IPS DF 19.7 (cell line): ENCODE measurements around the gene KIF5C.
A peak's percentile ranks its signal among the peaks of the same experiment; 100 is the strongest.

ENCODE experiments used
- DNase-seq: peaks from one replicate; pipeline ENCODE4 v3.0.0-alpha.2; 2013; ENCODE audit warnings: low read depth, low spot score

KIF5C gene

DNA sequence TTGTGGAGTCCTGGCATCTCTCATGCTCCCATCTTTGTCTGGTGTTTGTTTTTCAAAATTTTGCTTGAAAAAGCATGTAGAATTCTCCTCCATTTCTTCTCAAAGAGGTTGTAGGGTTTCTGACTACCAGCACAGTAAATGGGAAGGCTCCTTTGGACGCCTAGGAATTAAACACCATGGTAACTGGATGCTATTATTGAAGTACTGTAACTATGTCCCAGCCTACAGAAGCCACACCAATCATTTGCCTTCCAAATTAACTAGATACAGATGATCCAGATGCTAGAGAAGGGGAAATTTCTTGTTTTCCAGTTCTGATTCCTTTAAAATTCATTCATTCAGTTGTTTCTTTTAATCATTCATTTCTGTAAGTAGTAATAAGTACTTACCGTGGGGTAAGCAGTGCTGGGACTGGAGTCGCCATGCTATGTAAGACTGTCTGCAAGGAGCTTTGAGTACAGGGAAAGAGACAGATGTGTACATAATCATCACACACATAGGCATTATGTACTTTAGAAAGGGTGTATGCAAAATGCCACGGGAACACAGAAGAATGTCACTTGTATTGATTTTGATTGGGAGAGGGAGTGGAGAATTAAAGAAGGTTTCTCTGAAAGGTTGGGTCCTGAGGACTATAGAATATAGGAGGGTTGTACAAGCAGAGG, 49.6 kb downstream of the KIF5C start:
- DNase-seq: no peak

DNA sequence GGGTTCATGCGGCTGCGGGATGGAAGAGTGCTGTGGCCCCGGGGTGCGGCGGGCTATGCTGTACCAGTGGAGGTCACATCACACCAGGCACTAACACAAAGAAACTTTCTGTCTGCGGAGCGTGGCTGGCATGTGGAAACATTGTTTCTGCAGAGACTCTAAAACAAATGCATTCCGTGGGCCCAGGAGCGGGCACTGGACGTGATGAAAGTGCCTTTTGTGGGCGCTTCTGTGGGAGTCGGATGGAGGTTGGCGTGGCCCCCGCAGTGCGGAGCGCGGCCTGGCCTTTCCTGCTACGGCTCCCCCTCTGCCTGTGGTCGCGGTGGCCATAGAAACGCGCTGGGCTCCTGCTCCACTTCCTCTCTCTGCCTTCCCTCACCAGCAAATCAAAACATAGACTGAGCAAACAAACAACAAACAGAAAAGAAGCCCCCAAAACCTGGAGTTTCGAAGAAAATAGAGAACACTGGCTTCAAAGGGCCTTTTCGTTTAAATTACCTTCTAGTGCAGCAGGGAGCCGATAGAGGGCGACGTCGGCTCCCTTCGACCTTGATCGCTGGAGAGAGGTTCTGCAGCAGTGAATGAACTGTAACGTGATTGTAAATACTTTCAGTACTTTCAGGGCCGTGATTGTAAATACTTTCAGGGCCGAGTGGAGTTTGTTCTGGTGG, 51.4 kb downstream of the KIF5C start:
- DNase-seq: peak; percentile 28

DNA sequence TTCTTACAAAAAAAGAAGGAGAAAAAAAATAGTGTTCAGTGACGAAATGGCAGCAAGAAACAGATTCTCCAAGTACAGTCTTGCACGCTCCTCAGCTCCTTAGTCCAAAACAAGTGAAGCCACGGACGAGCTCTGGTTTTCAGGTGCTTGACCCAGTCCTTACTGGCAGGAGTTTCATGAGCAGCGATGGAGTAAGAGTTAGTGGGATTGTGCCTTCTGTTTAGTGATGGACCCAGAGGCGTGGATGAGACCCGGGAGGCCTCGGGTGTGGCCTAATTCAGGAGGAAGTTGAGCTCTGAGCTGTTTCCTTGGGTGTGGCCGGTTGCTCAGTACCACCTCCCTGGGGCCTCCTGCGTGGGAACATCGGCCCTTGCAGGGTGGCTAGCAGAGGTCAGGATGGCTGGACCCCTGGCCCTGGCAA, 52.0 kb downstream of the KIF5C start:
- no peak for DNase-seq

DNA sequence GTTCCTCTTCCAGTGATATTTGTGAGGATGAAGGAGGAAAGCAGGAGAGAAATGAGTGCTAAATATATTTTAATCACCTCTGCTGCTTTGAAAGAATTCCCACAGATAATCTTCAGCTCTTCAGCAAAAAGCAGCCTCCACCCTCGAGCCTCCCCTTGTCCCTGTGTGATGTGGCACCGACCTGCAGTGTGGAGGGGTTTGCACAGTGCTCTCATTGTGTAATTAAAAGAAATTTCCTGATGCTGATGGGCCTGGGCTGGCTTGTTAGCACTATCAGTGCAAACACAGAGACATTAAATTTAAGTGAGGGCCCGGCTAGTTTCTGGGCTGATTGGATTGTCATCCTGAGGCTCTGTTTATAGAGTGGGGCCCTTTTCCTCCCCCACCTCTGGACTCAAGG, 53.4 kb downstream of the KIF5C start:
- DNase-seq: no peak

DNA sequence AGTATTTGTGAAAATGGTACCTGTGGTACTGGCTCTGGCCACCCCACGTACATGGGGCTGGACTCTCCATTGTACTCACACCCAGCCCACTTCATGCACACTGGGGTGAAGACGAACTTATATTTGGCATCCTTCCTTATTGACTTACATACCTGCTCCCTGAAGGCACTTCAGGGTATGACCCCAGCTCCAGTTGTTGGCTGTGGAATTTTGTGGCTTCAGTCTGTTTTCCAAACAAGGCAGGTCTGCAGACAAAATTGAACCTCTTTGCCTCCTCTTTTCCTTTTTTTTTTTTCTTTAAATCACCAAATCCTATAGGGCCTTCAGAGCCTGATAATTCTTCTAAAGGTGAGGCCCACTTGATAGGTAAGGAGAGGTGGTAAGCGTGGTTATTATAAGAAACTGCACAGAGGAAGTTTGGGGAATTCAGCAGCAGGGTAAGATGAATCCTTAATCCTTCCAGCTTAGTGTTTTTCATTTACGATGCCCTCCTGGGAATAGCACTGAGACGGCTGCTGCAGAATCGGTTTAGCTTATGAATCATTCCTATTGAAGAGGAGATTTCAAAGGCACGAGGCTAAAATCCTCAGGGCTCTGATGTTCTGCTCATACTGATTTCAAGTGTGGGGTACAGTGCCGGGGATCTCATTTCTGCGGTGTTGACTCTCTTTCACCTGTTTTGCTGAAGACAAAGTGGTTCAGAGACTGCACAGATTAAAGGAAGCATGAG, 55.2 kb downstream of the KIF5C start:
- DNase-seq: no peak

DNA sequence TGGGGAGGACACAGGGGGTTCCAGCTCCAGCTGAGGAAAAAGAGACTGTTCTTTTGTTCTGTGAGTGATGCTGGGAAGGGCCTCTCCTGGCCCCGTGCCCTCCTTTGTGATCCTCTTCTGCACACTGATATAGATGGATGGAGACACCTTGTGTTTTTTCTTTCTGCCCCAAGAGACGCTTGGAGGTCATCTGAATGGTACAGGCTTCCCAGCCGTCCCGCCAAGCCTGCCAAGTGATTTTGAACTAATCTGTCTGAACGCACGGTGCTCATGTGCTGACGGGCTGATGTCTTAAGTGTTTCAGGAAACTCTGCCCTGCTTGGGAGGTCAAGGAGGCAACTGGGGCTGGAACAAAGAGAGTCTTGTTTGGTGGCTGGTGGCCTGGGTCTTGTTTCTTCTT, 57.5 kb downstream of the KIF5C start:
- DNase-seq: no peak

DNA sequence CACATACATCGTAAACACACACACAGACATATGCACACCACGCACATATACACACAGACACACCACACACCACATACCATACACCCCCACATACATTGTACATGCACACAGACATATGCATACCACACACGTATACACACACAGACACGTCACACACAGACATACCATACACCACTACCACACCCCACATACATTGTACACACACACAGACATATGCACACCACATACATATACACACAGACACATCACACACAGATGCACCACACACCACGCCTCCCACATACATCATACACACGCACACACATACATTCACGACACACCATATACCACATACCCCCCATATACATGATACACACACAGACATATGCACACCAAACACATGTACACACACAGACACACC, 58.4 kb downstream of the KIF5C start:
- DNase-seq: no peak

DNA sequence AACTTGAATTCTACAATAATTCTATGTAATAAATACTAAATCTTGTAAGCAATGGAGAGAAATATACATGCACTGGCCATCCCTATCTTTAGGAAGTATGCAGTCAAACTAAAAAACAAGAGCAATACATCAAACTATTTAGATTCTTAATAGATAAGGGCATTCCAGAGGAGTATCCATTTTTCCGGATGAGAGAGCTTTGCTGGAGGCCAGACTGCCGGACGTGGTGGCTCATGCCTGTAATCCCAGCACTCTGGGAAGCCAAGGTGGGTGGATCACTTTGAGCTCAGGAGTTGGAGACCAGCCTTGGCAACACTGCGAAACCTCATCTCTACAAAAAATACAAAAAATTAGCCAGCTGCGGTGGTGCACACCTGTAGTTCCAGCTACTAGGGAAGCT, 60.8 kb downstream of the KIF5C start:
- DNase-seq: no peak

DNA sequence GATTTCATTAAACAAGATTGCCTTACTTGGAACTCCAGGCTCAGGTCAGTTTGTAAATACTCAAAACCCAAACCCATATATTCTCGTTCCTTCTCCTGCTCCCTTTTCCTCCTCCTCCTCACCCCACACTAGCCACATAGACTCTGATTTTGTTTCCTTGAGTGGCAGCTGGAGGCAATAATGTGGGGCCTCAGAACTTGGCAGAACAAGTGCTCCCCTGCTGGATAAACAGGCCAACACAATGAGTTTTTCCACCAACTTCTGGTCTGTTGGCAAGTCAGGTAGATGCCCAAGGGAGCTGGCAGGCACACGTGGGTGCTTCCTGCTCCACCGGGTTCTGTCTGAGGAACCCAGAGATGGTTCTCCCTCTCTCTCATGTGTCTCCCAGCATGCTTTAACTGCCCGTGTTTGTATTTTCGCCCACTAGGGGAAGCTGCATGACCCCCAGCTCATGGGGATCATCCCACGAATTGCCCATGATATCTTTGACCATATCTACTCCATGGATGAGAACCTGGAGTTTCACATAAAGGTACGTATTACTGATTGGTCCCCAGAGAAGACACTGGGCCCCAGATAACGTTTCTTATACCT, 61.9 kb downstream of the KIF5C start:
- no peak for DNase-seq

DNA sequence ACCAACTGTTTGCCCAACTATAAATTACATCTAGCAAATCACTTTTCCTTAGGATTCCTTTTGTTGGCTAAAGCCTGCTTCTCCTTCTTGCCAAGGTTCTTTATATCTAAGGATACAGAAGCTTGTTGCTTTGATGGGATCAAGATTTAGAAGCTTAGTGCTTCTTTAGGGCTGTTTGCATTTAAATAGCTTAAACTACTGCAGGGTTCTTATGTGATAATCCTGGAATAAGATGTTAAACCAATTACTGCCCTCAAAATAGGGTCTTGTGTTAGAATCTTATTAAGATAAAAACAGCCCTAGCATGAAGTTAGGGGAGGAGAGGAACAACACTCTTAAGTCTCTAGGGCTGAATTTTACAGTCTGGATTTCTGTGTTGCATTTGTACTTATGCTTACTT, 64.2 kb downstream of the KIF5C start:
- DNase-seq: no peak

DNA sequence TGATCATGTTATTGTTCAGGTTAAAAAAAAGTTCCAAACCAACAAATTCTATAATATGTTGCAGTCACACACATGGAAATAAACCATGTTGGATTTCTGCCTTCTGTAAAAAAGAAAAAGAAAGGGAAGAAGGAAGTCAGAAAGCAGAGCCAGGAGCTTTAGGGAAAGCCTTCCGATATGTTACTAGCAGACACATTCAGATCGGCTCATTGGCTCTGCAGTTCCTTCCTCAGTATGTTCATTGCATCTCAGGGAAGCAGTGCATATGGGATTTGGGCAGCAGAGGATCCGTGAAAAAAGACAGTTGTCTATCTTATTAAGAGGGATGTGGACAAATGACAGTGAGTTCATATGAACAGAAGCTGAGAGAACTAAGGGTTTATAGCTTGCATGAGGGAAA, 68.1 kb downstream of the KIF5C start:
- no peak for DNase-seq

DNA sequence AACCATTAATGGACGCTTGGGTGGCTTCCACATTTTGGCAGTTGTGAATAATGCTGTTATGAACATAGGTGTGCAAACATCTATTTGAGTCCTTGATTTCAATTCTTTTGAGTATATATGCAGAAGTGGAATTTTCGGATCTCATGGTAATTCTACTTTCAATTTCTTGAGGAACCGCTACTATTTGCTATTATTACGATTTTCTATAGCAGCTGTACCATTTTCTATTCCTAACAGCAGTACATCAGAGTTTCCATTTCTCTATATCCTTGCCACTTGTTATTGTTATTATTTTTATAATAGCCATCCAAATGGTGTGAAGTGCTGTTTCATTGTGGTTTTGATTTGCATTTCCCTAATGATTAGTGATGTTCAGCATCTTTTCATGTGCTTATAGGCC, 69.5 kb downstream of the KIF5C start:
- no peak for DNase-seq

DNA sequence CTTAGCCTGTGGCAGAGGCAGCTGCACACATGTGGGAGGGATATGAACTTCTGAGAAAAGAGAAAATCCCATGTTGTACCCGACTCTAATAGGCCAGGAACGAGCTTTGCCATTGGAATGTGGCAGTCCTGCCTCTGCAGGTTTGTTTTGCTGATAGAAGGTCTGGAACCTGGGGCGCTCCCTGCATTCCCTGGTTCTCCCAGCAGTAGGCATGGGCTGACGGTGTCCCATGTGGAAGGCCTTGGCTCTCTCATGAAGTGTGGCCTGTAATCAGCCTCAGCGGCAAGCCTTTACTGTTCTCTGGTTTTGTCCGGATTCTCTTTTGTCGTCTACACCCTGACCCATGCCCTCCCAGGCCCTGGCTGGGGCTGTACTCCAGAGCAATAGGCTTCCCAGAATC, 72.3 kb downstream of the KIF5C start:
- DNase-seq: no peak

DNA sequence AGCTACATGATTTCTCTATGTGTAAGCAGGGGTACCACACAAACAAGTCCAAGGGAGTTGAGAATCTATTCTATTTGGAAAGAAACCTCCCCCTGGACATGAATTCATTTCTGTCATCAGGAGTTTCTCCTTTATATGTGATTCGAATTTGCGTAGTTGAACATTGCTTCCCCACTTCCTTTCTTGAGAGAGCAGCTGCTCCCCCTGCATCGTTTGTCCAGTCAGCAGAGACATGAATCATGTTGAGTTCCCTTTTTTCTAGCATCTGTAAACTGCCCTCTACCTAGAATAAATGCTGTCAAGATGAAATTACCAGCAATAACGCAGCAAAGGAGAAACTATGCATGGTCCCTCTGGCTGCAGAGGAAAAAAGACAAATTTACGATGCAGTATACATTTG, 73.8 kb downstream of the KIF5C start:
- no peak for DNase-seq

DNA sequence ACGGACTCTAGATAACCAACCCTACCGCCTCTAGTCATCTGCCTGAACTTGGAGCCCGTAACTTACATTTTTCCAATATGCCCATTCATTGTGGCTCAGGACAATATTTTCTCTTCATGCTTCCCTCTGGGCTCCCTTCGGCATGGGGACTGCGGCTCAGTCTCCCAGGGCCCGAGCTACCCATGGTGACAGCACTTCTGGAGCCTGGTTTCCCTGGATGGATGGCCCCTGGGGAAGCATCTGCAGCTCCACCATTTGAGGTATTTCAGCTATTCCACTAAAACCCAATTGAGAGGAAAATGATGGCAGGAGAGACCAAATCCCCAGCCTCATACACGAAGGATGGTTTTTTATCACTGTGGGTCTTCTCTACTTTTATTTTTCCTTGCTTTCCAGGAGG, 74.3 kb downstream of the KIF5C start:
- no peak for DNase-seq

DNA sequence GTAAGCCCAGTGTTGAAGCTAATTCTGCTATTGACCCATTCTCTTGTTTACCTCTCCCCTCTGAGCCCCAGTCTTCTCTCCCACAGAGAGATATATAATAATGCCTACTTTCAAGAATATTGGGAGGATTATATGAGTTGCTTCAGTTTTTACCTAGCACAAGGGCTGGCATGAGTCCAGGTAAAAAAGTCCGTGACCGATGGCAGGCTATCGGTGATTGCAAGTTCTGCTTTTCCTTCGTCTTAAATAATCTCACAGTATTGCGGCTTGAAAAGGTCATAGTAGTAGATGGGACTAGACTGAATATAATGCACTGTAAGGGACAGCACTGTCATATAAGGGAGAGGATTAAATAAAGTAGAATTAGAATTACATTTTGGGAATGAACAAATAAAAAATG, 77.6 kb downstream of the KIF5C start:
- no peak for DNase-seq

DNA sequence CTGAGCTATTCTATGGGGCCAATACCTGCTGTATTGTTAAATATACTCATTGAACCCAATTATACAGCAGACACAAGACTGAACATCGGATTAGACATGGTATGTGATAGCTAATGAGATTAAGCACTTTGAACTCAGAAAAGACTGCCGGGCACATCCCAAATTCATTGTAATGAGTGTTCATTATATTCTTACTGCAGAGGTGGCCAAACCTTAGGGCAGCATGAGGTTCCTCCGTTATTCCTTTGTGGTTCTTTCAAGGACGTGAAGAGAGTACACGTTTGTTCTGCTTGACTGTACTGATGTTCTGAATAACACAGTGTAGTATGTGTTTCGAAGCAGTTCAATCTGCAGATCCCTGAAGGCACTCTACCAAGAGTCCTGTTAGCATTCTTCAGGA, 78.4 kb downstream of the KIF5C start:
- no peak for DNase-seq

DNA sequence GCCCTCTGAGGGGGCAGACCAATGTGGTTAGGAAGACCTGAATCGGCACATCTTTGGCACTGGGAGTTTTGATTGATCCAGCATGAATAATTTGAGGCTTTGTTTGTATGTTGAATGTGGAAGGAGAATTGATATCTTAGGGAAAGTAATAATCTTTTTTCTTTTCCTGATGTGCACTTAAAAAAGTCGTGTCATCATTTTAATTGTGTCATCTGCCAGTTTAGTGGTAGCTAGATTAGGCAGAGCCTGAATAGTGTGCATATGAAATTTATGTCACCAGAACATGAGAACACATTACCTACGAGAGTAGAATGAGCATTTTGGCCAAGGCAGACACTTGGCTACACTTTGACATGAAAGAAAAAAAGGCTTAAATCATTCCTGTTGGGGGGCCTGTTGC, 79.5 kb downstream of the KIF5C start:
- no peak for DNase-seq

DNA sequence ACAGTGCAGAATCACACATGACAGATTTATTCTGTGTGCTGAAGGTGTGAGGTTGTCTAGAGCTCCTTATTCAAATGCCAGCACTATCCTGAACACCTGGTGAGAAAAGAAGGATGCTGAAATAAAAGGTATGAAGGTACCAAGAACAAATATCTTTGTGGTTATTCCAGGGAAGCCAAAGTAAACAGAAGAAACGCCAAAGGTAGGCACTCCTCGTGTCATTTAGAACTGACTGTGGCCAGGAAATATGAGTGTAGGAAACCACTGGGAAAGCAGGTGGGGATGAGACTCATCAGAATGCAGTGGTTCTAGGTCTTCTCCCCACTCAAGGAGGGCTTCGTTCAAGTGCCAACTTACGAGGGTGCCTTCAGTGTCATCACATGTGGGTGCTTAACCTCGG, 80.8 kb downstream of the KIF5C start:
- DNase-seq: no peak

DNA sequence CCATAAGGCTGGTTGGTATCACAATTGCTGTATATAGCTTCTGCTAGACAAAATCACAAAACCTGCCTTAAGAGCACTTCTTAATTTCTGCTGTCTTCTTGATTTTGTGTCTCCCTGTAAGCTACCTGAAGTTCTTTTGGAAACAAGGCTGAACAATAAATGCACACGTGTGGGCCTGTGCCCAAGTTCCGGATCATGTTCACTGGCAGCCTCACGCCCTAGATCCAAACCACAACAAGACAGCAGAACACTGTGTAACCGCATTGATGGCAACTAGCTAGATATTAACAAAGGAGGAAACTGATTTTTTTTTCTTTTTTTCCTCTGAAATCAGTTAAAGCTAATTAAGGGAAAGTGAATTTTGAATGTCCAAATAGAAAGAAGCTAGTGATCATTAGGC, 82.0 kb downstream of the KIF5C start:
- DNase-seq: no peak

DNA sequence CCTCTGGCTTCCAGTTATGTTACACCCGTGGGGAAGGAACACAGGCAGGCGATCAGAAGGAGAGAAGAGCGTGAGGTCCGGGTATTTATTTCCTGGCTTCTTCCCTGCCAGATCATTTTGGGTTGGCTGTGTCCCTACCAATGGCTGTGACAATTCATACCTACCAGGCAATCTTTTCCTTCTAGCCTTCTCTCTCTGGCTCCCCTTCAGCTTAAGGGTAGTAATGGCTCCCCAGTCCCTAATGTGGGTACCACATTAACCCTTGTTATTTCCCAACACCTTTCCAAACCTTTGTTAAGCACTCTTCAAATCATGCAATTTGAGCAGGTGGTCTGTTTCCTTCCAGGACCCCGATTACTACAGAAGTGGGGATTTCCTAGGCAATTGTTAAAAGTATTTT, 84.7 kb downstream of the KIF5C start:
- DNase-seq: no peak

DNA sequence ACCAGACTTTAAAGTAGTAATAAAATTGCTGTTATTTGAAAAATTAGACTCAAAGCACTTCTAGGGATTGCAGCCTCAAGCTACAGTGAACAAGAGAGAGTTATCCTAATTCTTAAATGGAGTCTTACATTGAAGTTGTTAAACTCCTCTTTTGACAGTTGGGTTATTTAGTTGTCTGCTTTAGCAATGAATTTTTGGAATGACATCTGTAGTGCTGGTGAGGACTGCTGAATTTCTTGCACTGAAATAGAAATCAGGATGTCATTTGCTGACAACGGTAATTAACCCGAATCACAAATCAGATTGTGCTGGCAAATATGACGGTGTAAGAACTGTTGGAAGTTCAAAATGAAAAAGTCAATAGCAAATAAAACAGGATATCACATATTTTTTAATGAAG, 85.5 kb downstream of the KIF5C start:
- DNase-seq: no peak

DNA sequence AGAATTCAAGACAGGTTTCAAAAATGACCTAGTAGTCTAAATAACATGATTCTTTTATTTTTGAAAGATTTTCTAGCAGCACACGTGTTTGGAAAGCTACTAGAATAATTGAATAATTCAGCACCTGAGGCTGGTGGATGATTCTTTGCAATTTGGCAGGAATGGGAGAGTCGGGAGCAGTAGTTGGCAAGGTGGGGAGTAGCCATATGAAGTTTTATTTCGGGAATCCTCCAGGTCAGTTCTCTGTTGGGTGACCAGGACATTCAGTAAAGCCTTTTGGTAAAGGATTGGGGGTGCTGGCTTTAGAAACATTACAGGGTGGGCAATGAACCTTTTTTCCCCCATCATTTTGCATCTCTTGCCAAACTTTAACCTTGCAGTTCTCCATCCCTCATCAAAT, 88.4 kb downstream of the KIF5C start:
- no peak for DNase-seq
